Amniotic epithelial cell (primary cell): ENCODE measurements around the gene DIPK1B.
A peak's percentile ranks its signal among the peaks of the same experiment; 100 is the strongest.

Source experiments
- DNase-seq: peaks from one replicate; pipeline ENCODE4 v3.0.0-alpha.2; 2010; ENCODE audit warnings: low read depth

Gene DIPK1B

DNA sequence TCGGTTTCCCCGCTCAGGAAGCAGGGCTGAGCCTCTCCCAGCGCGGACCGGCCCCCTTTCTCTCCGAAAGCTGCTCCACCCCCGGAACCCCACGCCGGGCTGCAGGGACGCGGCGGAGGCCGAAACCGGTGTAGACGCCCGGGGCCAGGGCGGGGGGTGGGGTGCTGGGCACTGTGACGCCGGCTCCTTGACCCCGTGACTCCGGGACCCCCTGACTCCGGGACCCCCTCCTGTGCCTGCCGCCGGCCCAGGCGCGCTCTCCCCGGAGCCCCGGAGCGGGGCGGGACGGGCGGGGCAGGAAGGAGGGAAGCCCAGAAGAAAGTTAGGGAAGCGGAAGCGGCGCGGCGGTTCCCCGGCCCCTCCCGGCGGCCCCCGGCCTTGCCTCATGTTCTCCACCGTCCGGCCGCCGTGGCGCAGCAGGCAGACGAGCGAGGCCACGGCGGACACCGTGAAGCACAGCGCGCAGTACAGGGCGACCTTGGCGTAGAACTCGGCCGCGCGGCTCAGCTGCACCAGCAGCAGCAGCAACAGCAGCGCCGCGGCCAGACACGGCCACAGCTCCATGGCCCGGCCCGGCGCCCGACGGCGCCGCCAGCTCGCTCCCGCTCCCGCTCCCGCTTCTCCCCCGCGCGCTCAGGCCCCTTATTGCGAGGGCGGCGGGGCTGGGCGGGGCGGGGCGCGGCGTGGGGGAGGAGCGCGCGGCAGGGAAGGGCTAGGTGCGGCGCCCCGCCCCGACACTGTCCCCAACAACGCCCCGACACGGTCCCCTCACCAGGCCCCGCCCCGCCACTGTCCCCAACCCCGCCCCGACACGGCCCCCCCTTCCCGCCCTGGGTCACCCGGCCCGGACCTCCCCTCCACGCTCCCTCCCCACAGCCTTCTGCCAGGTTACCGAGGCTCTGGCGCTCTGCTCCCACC, 25.3 kb upstream of the DIPK1B start, which contains the start of gene AGPAT2:
Gene AGPAT2, minus strand, starts transcription at position 664 of the 918 bp plus-strand sequence. Its CDS starts 100 bp downstream, at position 564.
- DNase-seq: peak; percentile 43

DNA sequence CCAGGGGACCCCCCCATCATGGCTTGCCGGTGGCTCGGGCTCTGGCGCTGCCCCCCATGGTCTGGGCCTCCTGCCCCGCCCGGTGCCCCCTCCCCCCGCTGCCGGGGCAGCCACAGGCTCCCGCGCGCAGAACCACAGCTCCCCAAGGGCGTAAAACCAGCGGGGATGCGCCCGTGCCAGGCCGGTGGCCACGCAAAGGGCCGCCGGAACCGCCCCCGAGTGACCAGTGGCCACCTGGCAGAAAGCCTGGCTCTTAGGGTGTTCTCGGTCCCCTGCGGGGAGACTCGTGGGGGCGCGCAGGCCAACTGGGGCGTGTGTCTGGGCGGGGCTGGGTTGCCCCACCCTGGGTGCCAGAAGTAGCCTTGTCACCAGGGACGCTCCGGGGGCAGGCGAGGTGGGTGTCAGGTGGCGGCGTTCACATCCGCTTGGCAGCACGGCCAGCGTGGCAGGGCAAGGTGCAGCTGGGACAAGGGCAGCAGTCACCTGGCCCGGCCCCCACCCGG, 24.6 kb upstream of the DIPK1B start:
- DNase-seq: no peak

DNA sequence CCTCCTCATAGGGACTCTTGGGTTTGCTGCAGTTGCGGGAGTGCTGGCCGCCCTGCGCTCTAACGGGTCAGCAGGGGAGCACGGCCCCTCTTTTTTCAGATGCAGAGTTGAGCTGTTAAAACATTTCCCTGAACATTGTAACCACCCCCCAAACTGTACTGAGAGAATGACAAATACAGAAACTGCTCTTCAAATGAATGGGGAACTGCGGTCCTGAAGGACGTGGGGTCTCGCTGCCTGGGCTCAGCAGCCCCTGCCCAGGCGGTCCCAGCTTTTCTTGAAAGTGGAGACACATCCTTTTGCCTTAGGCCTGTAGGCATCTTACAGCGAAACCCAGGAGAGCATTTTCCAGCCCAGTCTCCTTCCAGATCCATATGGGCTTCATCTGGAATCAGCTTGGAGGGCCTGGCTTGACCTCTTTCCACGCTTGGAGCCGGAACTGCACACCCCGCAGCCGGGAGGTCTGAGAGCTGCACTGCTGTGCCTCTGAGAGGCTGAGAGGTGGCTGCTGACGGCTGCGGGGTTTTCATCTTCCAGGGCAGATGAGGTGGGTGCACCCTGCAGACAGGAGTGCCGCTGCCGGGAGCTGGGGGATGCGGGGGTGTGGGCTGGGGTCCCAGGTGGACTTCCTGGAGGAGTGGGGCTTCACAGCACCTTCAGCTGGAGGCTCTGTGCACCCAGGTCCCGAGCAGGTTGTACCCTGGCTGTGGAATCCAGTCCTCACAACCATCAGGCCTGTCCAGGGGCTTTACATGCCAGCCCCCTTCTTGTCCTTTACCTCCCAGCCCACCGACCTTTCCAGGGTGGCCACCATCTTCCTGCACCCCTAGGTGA, 23.9 kb upstream of the DIPK1B start:
- DNase-seq: no peak

DNA sequence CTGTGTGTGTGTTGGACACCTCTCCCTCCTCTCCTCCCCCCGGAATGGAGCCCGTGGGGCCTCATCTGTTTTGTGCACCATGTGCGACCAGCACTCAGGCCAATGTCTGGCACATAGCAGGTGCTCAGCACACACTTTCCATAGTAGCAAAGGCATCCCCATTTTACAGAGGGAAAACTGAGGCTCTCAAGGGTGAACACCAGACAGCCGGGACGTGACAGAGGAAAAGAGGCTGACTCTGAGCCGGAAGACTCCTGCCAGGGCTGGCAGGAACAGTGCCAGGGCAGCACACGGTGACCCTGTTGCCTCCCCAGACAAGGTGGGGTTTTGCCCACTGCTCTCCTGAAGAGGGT, 23.3 kb upstream of the DIPK1B start:
- DNase-seq: no peak

DNA sequence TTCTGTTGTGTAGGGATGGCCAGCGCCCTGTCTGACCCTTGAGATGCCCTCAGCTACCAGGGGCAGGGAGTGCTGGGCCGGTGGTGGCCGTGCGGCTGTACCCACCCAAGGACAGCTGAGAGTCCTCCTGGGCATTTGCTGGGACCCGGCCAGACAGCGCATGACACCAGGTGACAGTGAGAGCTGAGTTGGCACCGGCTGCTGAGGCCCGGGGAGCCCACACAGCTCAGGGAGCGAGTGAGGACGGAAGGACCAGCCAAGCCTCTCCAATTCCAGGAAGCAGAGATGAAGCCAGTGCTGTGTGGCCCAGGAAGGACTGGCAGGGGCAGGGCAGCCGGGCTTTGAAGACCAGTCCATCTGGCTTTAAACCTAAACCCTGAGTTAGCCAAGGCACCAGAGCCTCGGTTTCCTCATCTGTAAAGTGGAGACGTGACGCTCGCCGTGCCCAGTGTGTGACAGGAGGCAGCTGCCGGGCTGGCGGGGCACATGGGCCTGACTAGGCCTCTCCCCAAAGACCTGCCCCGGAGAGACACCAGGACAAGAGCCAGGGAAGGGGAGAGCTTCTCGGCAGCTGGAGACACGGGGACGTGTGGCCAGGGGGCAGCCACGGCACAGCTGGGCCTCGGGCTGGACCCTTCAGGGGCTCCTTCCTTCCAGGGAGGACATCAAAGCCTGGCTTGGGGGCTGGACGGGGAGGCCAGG, 22.1 kb upstream of the DIPK1B start:
- DNase-seq: no peak

DNA sequence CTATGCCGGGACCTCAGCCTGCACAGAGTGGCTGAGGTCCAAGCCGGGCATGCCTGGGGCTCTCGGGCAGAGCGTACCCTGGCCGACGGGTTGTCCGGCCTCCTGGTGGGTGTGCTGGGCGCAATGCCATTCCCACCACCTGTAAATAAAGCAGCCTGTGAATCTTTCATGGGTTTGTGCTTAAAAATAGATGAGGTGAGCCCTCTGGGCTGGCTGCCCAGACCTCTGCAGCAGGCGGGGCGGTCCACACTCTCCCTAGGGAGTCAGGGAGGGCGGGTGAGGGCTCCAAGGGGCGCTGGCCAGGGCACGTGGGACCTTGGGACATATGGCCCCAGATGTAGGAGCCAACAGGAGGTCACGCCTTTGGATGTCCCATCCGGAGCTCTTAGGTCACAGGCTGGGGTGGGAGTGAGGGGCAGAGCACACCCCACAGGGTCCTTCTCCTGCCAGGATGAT, 21.5 kb upstream of the DIPK1B start:
- DNase-seq: no peak

DNA sequence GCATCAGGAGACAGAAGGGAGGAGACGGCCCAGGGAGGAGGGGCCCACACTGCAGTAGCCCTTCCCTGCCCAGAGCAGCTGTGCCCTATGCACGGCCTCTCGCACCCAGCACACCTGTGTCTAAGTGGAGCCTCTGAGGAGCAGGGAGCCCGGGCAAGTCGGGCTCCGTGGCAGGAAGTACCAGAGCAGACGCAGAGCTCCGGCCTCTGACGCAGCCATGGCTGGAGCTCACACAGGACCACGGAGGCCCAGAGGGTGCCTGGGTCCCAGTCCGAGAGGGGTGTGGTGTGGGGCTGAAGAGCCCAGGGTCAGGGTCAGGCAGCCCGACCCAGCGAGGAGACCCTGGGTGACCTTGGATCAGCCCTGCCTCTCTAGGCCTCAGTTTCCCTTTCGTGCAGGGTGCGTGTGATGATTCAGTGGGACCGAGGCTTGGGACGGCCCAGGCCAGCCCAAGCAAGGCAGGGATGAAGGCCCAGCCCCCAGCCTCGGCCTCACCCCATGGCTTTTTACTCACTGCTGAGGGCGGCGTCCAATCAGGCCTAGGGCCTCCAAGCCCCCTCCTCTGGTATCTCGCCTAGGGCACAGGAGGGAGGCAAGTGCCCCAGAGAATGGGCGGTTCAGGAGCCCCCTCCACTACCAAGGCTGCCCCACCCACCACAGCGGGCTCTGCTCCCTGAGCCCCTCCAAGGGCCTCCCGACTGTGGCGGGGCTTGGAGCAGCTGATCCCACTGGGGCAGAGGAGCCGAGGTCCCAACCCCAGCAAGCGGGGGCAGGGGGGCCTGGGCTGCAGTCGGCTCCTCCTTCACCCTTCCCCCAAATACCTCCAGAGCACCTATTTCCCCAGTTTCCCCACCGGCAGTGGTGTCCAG, 20.8 kb upstream of the DIPK1B start:
- DNase-seq: no peak

DNA sequence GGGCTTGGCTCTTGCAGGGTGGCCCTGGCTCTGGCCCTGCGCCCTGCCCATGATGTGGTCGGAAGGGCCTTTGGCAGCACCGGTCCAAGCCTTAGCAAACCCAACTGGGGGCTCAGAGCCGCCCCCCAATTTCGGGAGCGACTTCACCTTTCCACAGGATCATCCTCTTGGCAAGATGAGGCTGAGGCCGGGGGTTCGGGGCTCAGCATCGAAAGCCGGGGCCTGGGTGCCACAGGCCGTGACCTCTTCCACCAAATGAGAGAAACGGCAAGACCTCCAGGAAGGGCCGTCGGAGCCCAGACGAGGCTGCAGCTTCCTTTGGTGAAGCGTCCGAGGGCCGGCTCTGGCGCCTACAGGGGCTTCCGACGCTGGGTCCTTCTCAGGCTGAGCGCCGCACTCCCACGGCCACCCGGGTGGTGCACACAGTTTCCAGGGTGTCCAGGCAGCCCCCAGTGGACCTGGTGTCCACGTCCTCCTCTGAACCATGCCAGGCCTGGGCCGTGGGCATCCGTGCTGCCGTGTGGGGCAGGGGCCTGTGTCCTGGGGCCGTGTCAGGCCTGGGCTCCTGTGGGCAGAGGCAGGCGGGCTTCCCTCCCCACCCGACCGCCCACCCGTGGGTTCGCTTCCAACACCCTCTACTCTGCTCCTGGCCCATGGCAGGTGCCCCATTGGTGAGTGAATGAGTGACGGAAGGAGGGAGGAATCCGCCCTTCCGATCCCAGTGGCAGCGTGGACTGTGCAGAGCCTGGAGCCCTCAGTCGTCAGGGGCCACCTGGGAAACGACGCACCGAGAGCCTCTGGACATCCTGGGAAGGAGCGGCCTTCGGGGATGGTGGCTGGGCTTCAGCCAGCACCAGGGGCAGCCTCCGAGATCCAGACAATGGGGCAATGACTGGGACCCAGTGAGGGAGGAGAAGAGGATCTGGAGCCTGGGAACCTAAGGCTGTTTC, 19.9 kb upstream of the DIPK1B start:
- DNase-seq: no peak

DNA sequence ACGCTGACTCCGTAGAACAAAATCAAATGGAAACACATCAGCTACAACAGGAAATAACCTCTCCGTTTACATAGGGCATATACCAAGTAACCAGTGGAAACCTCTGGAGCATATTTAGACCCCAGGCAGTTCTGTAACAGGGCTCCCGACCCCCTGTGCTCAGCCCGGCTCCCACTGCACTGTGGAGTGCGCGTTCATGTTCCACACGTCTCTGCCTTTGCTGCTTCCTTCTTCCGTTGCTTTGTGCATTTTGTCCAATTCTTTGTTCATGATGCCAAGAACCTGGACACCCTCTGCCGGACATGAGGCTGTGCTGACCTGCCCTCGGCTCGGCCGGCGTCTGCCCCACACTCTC, 19.3 kb upstream of the DIPK1B start:
- DNase-seq: no peak

DNA sequence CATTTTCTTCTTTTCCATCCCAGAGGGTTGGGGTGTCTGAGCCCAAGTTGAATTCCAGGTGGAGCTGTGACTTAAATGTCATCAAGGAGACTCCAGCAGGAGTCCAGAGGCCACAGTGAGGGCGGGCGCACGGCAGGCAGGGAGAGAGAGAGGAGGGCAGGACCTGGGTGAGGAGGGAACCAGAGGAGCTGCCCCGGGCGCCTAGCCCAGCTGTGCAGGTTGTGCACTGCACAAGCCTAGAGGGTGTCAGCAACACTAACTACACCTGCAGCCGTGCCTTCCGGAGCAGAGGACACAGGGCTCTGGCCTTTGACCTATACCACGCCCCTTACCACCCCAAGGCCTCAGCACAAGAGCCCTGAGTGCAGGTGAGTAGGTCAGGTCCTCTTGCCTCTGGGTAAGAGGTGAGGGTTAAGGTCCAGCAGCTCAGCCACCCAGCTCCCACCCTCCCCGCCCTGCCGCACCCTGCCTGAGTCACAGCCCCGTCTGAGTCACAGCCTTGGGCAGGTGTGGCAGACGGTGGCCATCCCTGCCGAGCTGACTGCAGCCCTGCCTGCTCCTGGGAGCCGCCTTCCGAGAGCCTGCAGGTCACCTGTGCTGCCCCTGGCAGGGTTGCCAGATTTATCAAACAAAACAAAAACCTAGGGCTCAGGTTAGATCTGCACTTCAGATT, 18.7 kb upstream of the DIPK1B start:
- DNase-seq: peak; percentile 15

DNA sequence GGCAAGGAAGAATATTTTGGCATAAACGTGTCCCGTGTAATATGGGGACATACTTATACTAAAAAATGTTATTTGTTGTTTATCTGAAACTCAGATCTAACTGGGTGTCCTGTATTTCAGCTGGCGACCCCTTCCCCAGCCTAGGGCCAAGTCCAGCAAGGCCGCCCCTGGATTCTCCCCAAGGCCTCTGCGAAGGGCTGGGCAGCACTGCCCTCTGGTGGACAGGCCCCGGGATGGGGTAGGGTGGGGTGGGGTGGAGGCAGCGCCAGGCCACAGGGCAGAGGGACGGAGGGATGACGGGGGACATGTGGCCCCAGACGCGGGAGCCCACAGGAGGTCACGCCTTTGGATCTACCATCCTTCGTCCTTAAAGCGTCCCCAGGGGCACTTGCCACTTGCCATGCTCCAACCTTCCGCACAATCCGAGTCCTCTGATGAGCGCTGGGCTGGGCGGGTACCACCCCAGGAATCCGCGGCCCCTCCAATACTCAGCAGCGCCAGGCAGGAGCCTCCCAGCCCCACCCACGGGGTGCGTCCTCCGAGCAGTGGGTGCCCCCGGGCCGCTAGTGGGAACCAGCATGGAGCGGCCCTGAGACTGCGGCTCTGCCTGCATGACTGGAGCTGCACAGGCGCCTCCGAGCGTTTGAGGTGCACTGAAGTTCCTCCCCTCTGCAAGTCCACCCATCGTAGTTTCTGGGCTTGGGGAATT, 18.1 kb upstream of the DIPK1B start:
- DNase-seq: peak; percentile 18

DNA sequence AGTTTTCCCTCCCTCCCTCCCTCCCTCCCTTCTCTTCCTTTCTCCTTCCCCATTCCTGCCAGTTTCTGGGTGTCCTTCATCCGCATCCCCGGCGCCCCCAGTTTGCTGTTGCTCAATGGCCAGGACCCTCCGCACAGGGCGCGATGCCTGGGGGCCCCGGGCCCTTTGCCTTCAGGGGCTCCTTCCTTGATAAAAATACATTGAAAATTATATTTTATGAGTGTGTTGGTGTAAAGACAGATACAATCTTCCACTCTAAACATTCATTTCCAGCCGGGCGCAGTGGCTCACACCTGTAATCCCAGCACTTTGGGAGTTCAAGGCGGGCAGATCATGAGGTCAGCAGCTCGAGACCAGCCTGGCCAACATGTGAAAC, 17.5 kb upstream of the DIPK1B start:
- no peak for DNase-seq

DNA sequence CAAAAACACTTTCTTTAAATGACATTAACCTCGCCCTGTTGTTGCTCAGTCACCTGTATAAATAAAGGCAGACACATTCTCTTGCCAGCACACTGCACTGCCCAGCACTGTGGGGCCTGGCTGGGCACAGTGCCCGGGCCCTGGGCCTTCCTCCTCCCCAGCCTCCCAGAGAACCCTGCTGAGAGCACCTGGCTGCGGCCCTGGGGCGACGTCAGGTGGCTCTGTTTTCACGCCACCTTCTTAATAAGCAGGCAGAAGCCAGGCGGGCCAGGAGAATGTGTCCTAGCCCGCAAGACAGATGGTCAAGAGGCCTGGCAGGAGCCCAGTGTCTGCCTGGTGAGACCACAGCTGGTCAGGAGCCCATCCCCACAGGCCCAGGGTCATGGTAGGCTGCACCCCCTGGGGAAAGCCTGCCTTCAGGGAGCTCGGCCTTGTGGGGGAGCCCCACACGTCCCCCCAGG, 16.9 kb upstream of the DIPK1B start:
- no peak for DNase-seq

DNA sequence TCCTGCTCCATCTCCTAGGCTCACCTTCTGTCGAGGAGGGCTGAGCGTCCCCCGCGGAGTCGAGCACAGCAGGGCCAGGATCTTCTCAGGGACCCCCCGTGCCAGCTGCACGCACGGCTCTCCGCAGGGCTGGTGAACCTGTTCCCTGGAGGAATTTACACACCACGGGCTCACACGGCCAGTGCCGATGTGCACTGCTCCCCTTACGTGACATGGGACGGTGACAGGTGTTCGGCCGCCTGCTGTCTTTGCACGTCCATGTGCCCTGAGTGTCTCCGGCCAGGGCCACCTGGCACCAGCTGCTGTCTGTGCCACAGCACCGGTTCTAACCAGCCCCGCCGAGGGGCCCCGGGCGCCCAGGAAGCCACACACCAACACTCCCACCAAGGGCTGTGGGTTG, 16.4 kb upstream of the DIPK1B start:
- DNase-seq: no peak

DNA sequence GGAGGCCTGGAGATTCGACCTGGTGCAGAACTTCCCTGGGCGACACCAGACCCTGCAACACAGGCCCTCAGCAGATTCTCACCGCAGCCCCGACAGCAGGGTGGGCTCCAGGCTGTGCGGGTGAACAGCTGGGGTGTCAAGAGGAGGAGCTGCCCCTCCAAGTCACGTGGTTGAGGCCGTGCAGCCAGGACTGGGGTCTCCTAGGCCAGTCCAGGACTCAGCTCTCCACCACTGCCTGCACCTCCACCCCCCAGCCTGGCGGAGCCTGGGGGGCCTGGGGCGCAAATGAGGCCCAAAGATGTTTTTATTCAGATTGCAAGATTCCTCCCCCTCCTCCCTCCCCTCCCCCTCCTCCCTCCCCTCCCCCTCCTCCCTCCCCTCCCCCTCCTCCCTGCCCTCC, 15.9 kb upstream of the DIPK1B start:
- no peak for DNase-seq

DNA sequence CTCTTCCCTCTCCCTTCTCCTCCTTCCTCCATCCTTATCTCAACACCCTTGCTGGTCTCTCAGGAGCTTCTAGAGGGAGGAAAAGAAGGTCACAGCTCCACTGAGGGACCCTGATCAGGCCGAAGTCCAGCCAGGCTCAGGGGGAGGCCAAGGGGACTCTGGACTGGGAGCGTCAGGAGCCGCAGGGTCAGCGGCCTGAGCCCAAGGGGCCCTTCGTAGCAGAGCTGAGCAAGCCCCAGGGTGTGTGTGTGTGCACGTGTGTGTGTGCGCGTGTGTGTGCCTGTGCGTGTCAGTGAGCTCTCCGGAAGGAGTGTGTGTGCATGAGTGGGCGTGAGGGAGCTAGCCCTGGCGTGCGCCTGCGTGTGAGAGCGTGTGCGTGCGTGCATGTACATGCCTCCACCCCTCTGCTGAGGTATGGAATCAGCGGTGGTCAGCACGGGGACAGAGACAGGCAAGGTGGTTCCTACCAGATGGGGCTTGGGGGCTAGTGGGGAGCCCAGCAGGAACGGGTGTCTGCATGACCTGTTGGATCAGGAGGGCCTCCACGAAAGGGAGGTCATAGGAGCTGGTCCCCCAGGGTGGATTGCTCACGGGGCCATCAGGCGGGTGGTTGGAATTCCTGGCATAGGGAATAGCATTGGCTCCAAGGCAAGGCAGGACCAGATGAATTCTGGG, 15.1 kb upstream of the DIPK1B start:
- no peak for DNase-seq

DNA sequence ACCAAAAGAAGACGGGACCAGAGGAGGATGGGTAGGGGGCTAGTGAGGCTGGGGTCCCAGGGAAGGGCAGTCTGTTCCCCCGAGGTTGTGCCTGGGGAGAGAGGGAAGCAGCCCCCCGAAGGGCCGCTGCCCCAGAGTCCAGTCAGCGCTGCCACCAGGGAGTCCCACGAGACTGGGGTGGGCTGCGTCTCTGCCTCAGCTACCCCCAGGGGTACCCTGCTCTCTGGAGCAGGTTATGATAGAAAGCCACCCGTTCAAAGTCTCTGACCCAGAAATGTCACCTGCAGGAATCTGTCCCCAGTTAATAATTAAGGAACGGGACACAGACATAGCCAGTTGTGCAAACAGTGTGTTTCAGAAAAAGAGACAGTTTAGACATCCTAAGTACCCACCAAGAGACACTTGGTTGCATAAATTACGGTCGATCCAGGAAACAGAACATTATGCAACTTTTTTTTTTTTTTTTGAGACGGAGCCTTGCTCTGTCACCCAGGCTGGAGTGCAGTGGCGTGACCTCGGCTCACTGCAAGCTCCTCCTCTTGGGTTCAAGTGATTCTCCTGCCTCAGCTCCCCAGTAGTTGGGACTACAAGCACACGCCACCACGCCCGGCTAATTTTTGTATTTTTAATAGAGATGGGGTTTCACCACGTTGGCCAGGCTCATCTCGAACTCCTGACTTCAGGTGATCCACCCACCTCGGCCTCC, 14.4 kb upstream of the DIPK1B start:
- DNase-seq: no peak
